H9 (cell line): ENCODE data around the gene SPAG6. TPM values are rescaled to one million over a fixed set of nuclear protein-coding genes. Genes with fewer than 3 reads are reported as not detected.

Experiments used
- DNase-seq: peaks from one replicate; pipeline ENCODE4 v3.0.0-alpha.2; 2017
- H2AFZ ChIP-seq: one replicate; pipeline ENCODE4 v1.6.1; 2013; ENCODE audit warnings: mild to moderate bottlenecking, low read length, control low read depth, moderate library complexity
- H2AK5ac ChIP-seq: 2 replicates; pipeline ENCODE4 v1.6.1; 2013; ENCODE audit warnings: low read length, control low read depth, mixed read lengths; ENCODE audit not compliant: insufficient read length
- H2BK120ac ChIP-seq: one replicate; pipeline ENCODE4 v1.6.1; 2013; ENCODE audit warnings: low read depth, mild to moderate bottlenecking, low read length, control low read depth, inconsistent platforms; ENCODE audit not compliant: poor library complexity, severe bottlenecking
- H2BK12ac ChIP-seq: 2 replicates; pipeline ENCODE4 v1.6.1; 2013; ENCODE audit warnings: low read length, control low read depth, mixed read lengths, low read depth; ENCODE audit not compliant: insufficient read length
- H2BK15ac ChIP-seq: 2 replicates; pipeline ENCODE4 v1.6.1; 2013; ENCODE audit warnings: low read depth, low read length, control low read depth
- H2BK20ac ChIP-seq: one replicate; pipeline ENCODE4 v1.6.1; 2013; ENCODE audit warnings: low read depth, mild to moderate bottlenecking, low read length, control low read depth, inconsistent platforms; ENCODE audit not compliant: poor library complexity, severe bottlenecking
- H2BK5ac ChIP-seq: 2 replicates; pipeline ENCODE4 v1.6.1; 2013; ENCODE audit warnings: low read length, control low read depth, mixed read lengths; ENCODE audit not compliant: insufficient read length
- H3K14ac ChIP-seq: 2 replicates; pipeline ENCODE4 v1.6.1; 2013; ENCODE audit warnings: low read length, control low read depth; ENCODE audit not compliant: insufficient read depth
- H3K18ac ChIP-seq: 2 replicates; pipeline ENCODE4 v1.6.1; 2013; ENCODE audit warnings: low read depth, mild to moderate bottlenecking, mixed read lengths, low read length, control low read depth; ENCODE audit not compliant: insufficient read length
- H3K23ac ChIP-seq: 2 replicates; pipeline ENCODE4 v1.6.1; 2013; ENCODE audit warnings: low read length, control low read depth, mixed read lengths, low read depth; ENCODE audit not compliant: insufficient read length
- H3K23me2 ChIP-seq: 2 replicates; pipeline ENCODE4 v1.6.1; 2013; ENCODE audit warnings: low read depth, mild to moderate bottlenecking, mixed read lengths, low read length, control low read depth; ENCODE audit not compliant: insufficient read length, poor library complexity, severe bottlenecking
- H3K27ac ChIP-seq: 2 replicates; pipeline ENCODE4 v1.5.1; 2013; ENCODE audit warnings: low read length, control low read depth, mixed read lengths, low read depth; ENCODE audit not compliant: insufficient read length
- H3K27me3 ChIP-seq: 2 replicates; pipeline ENCODE4 v1.6.1; 2013; ENCODE audit warnings: low read length, control low read depth, inconsistent platforms; ENCODE audit not compliant: insufficient read depth
- H3K4ac ChIP-seq: 2 replicates; pipeline ENCODE4 v1.6.1; 2013; ENCODE audit warnings: low read depth, mild to moderate bottlenecking, control low read depth, inconsistent platforms, low read length, moderate library complexity
- H3K4me1 ChIP-seq: 2 replicates; pipeline ENCODE4 v1.6.1; 2013; ENCODE audit warnings: low read length, control low read depth, inconsistent platforms; ENCODE audit not compliant: insufficient read depth
- H3K4me2 ChIP-seq: 2 replicates; pipeline ENCODE4 v1.6.1; 2013; ENCODE audit warnings: low read length, control low read depth, mixed read lengths; ENCODE audit not compliant: insufficient read length, insufficient read depth
- H3K56ac ChIP-seq: 2 replicates; pipeline ENCODE4 v1.6.1; 2013; ENCODE audit warnings: low read depth, mild to moderate bottlenecking, mixed read lengths, low read length, control low read depth; ENCODE audit not compliant: insufficient read length
- H3K79me1 ChIP-seq: 2 replicates; pipeline ENCODE4 v1.6.1; 2013; ENCODE audit warnings: low read depth, mild to moderate bottlenecking, moderate library complexity, low read length, control low read depth, inconsistent platforms; ENCODE audit not compliant: insufficient read depth, poor library complexity, severe bottlenecking
- H3K79me2 ChIP-seq: 2 replicates; pipeline ENCODE4 v1.6.1; 2013; ENCODE audit warnings: low read length, control low read depth, inconsistent platforms; ENCODE audit not compliant: insufficient read depth
- H3K9ac ChIP-seq: 2 replicates; pipeline ENCODE4 v1.6.1; 2013; ENCODE audit warnings: low read length, control low read depth, mixed read lengths; ENCODE audit not compliant: insufficient read length; ENCODE audit errors: extremely low read depth
- H3K9me3 ChIP-seq: one replicate; pipeline ENCODE4 v1.6.1; 2013; ENCODE audit warnings: low read depth, low read length, inconsistent platforms; ENCODE audit not compliant: control insufficient read depth
- H3T11ph ChIP-seq: one replicate; pipeline ENCODE4 v1.6.1; 2013; ENCODE audit warnings: mild to moderate bottlenecking, low read length, control low read depth, inconsistent platforms
- H4K20me1 ChIP-seq: one replicate; pipeline ENCODE4 v1.6.1; 2013; ENCODE audit not compliant: control insufficient read depth, insufficient read length, insufficient read depth
- H4K5ac ChIP-seq: 2 replicates; pipeline ENCODE4 v1.6.1; 2013; ENCODE audit warnings: low read depth, mild to moderate bottlenecking, mixed read lengths, low read length, control low read depth; ENCODE audit not compliant: insufficient read length
- H4K8ac ChIP-seq: replicated peaks from 2 replicates; pipeline ENCODE4 v1.6.1; 2013; ENCODE audit warnings: low read length, control low read depth, mixed read lengths, low read depth; ENCODE audit not compliant: insufficient read length
- H4K91ac ChIP-seq: 2 replicates; pipeline ENCODE4 v1.6.1; 2013; ENCODE audit warnings: low read depth, mild to moderate bottlenecking, moderate library complexity, mixed read lengths, low read length, control low read depth; ENCODE audit not compliant: insufficient read length
- H3K27ac Mint-ChIP-seq, 3 experiments: 2 replicates in 2 of 3; 3 replicates in 1 of 3; pipeline ENCODE4 v1.8.0; 2020 to 2021; ENCODE audit warnings: mixed read lengths in 3 of 3, mild to moderate bottlenecking in 1 of 3, moderate library complexity in 1 of 3
- H3K27me3 Mint-ChIP-seq: 2 replicates; pipeline ENCODE4 v1.8.0; 2021; ENCODE audit warnings: low read depth, mild to moderate bottlenecking, moderate library complexity, mixed read lengths
- H3K36me3 Mint-ChIP-seq, 3 experiments: 2 replicates in 2 of 3; 3 replicates in 1 of 3; pipeline ENCODE4 v1.8.0; 2020 to 2021; ENCODE audit warnings: low read depth in 3 of 3, mixed read lengths in 3 of 3; ENCODE audit not compliant: insufficient read depth in 1 of 3
- H3K4me1 Mint-ChIP-seq, 2 experiments: 2 replicates each; pipeline ENCODE4 v1.8.0; 2020; ENCODE audit warnings: mixed read lengths in 2 of 2
- H3K4me3 Mint-ChIP-seq, 2 experiments: 2 replicates in 1 of 2; 3 replicates in 1 of 2; pipeline ENCODE4 v1.8.0; 2020 to 2021; ENCODE audit warnings: mild to moderate bottlenecking in 2 of 2, mixed read lengths in 2 of 2, moderate library complexity in 1 of 2
- H3K9me3 Mint-ChIP-seq, 2 experiments: 2 replicates in 1 of 2; 3 replicates in 1 of 2; pipeline ENCODE4 v1.8.0; 2020; ENCODE audit warnings: mild to moderate bottlenecking in 2 of 2, mixed read lengths in 2 of 2, moderate library complexity in 1 of 2
- CTCF ChIP-seq: fragments of 200-600 bp; sonication (generic); conservative IDR thresholded peaks from 3 replicates; pipeline ENCODE4 v1.8.0; 2021; ENCODE audit warnings: antibody characterized with exemption, mild to moderate bottlenecking
- WGBS: extraction: QIAGEN DNeasy Blood & Tissue Kit; methylation state at CpG from one replicate; pipeline ENCODE4 v1.1.7; 2013; ENCODE audit warnings: missing lambda C conversion rate, low lambda C conversion rate, mixed read lengths; ENCODE audit not compliant: insufficient read length; ENCODE audit errors: extremely low coverage; 5-methylcytosine and 5-hydroxymethylcytosine counted together
- total RNA-seq: library from RNA; stranded (reverse); gene quantifications from 2 replicates; pipeline ENCODE4 v1.2.1, GENCODE V29; 2021

SPAG6 gene
- total RNA-seq, 1 experiment from 2014 or later: 0.24 TPM

- Mint-ChIP-seq H3K9me3 (no peaks in the 10 kb centered on the region), H3K36me3 (no peaks in the 10 kb centered on the region), H3K4me3 (no peak overlapping the region), H3K27me3 (peaks cover 42% of the 10 kb centered on the region), H3K4me1 (peaks cover 23 to 26% of the 10 kb centered on the region in 2 experiments), H3K27ac (no peak overlapping the region)
- Histone ChIP-seq H3K9ac (no peak overlapping the region), H2BK12ac (no peak overlapping the region), H3K4me2 (no peak overlapping the region), H3K18ac (no peak overlapping the region), H3K4me1 (peaks cover 9% of the 10 kb centered on the region; the same call in 1 of the 2 replicates), H3K23ac (no peak overlapping the region), H3K79me2 (no peaks in the 10 kb centered on the region), H2AFZ (no peak overlapping the region), H3K79me1 (no peaks in the 10 kb centered on the region), H3K27me3 (no peaks in the 10 kb centered on the region), H2BK15ac (no peak overlapping the region), H2AK5ac (no peak overlapping the region), H3K27ac (no peak overlapping the region), H3K23me2 (no peaks in the 10 kb centered on the region), H3K14ac (no peak overlapping the region), H3K56ac (no peak overlapping the region), H3K9me3 (no peaks in the 10 kb centered on the region), H4K5ac (no peak overlapping the region), H3K4ac (no peak overlapping the region), H4K20me1 (no peaks in the 10 kb centered on the region), H3T11ph (no peak overlapping the region), H2BK5ac (no peak overlapping the region), H2BK120ac (no peak overlapping the region), H2BK20ac (no peak overlapping the region), H4K8ac (no peak overlapping the region), H4K91ac (no peak overlapping the region)
- DNase-seq: no peak
- WGBS: no CpG with 5 or more reads among the region's 8 CpGs
- TF ChIP-seq CTCF: no peak
These were observed 84.7 kb downstream of the SPAG6 start for GRCh38 chr10:22429981-22430421.
